BE2C (cell line): ENCODE measurements around the gene NOX5.

Source experiments
- DNase-seq: peaks from one replicate; pipeline ENCODE4 v3.0.0-alpha.2; 2020
- H3K27me3 ChIP-seq: fragments of 250-450 bp; sonication (Bioruptor Pico); 2 replicates; pipeline ENCODE4 v1.5.1; 2020; ENCODE audit warnings: mild to moderate bottlenecking
- H3K36me3 ChIP-seq: fragments of 250-450 bp; sonication (Bioruptor Pico); 2 replicates; pipeline ENCODE4 v1.5.1; 2020; ENCODE audit warnings: mild to moderate bottlenecking
- H3K4me1 ChIP-seq: fragments of 250-450 bp; sonication (Bioruptor Pico); 2 replicates; pipeline ENCODE4 v1.5.1; 2020
- H3K4me3 ChIP-seq: 2 replicates; pipeline ENCODE4 v1.5.1; 2011; ENCODE audit warnings: low read depth, low read length
- H3K9me3 ChIP-seq: fragments of 250-450 bp; sonication (Bioruptor Pico); 2 replicates; pipeline ENCODE4 v1.5.1; 2020
- CTCF ChIP-seq: IDR thresholded peaks from 2 replicates; pipeline ENCODE4 v1.5.1; 2012; ENCODE audit warnings: mild to moderate bottlenecking, low read depth, low read length

Gene NOX5

GRCh38 chr15:69000725-69001503 lies 13.6 kb upstream of the NOX5 start:
- Histone ChIP-seq H3K4me1 (peaks cover 4% of the 10 kb centered on the region; the same call in 1 of the 2 replicates), H3K36me3 (no peaks in the 10 kb centered on the region), H3K27me3 (no peaks in the 10 kb centered on the region), H3K4me3 (no peak overlapping the region), H3K9me3 (no peaks in the 10 kb centered on the region)
- no peak for DNase-seq
- TF ChIP-seq CTCF: no peak

- no peaks in the 10 kb centered on the region for H3K36me3 ChIP-seq
- no peak for TF ChIP-seq CTCF
- no peak overlapping the region for H3K4me3 ChIP-seq
- H3K27me3 ChIP-seq: no peaks in the 10 kb centered on the region
- no peak for DNase-seq
- H3K4me1 ChIP-seq: peaks cover 4% of the 10 kb centered on the region; the same call in 1 of the 2 replicates
- no peaks in the 10 kb centered on the region; the same call in 1 of the 2 replicates for H3K9me3 ChIP-seq
Observed at GRCh38 chr15:69002783-69003182, 11.7 kb upstream of the NOX5 start.

- H3K36me3 ChIP-seq: no peaks in the 10 kb centered on the region
- H3K9me3 ChIP-seq: no peaks in the 10 kb centered on the region; the same call in 1 of the 2 replicates
- no peaks in the 10 kb centered on the region for H3K4me1 ChIP-seq
- DNase-seq: no peak
- no peak for TF ChIP-seq CTCF
- no peaks in the 10 kb centered on the region for H3K27me3 ChIP-seq
- no peak overlapping the region for H3K4me3 ChIP-seq
Observed at GRCh38 chr15:69004011-69004410, 10.5 kb upstream of the NOX5 start.

- Histone ChIP-seq H3K4me3 (no peak overlapping the region), H3K9me3 (no peaks in the 10 kb centered on the region; the same call in 1 of the 2 replicates), H3K4me1 (no peaks in the 10 kb centered on the region), H3K36me3 (no peaks in the 10 kb centered on the region), H3K27me3 (no peaks in the 10 kb centered on the region)
- no peak for TF ChIP-seq CTCF
- no peak for DNase-seq
Observed at GRCh38 chr15:69008056-69008455, 6.4 kb upstream of the NOX5 start.

GRCh38 chr15:69009341-69009740 lies 5.2 kb upstream of the NOX5 start:
- TF ChIP-seq CTCF: no peak

GRCh38 chr15:69011641-69012040 lies 2.9 kb upstream of the NOX5 start:
- Histone ChIP-seq H3K4me3 (no peak overlapping the region), H3K4me1 (peaks cover 5% of the 10 kb centered on the region), H3K27me3 (no peaks in the 10 kb centered on the region), H3K36me3 (no peaks in the 10 kb centered on the region), H3K9me3 (no peaks in the 10 kb centered on the region; the same call in 1 of the 2 replicates)
- no peak for TF ChIP-seq CTCF
- no peak for DNase-seq

More at GRCh38 chr15:69009341-69009740, 5.2 kb upstream of the NOX5 start:
- no peaks in the 10 kb centered on the region; the same call in 1 of the 2 replicates for H3K9me3 ChIP-seq
- H3K4me3 ChIP-seq: no peak overlapping the region
- peaks cover 5% of the 10 kb centered on the region for H3K4me1 ChIP-seq
- no peak for DNase-seq
- no peaks in the 10 kb centered on the region for H3K36me3 ChIP-seq
- H3K27me3 ChIP-seq: no peaks in the 10 kb centered on the region
